Fibroblast of lung (primary cell): ENCODE results near the gene DLGAP1. TPM values are rescaled to one million over a fixed set of nuclear protein-coding genes. Genes with fewer than 3 reads are reported as not detected.

Experiments
- DNase-seq, 2 donors: peaks; one replicate each; pipeline versions ENCODE4 v3.0.0 to v3.0.0-alpha.2; 2010; ENCODE audit warnings: low read depth in 2 of 2
- H2AFZ ChIP-seq: 2 replicates; pipeline ENCODE4 v1.5.1; 2012; ENCODE audit warnings: low read length, control low read depth, inconsistent platforms
- H3K27ac ChIP-seq: 2 replicates; pipeline ENCODE4 v1.5.1; 2011; ENCODE audit warnings: low read length, control low read depth; ENCODE audit not compliant: insufficient read depth
- H3K27me3 ChIP-seq: 2 replicates; pipeline ENCODE4 v1.5.1; 2011; ENCODE audit warnings: mild to moderate bottlenecking, low read length; ENCODE audit not compliant: control insufficient read depth, insufficient read depth
- H3K36me3 ChIP-seq: 2 replicates; pipeline ENCODE4 v1.5.1; 2011; ENCODE audit warnings: low read length; ENCODE audit not compliant: control insufficient read depth, insufficient read depth
- H3K4me1 ChIP-seq: 2 replicates; pipeline ENCODE4 v1.5.1; 2011; ENCODE audit warnings: low read length; ENCODE audit not compliant: control insufficient read depth, insufficient read depth; ENCODE audit errors: extremely low read depth
- H3K4me2 ChIP-seq: 2 replicates; pipeline ENCODE4 v1.5.1; 2011; ENCODE audit warnings: low read length, control low read depth; ENCODE audit not compliant: insufficient read depth; ENCODE audit errors: extremely low read depth
- H3K4me3 ChIP-seq, 4 experiments: fragments of 200-600 bp in 1 of 4; sonication (generic) in 1 of 4; replicated peaks in 1 of 4; 2 replicates each; pipeline ENCODE4 v1.5.1; 2011 to 2016; ENCODE audit warnings: low read length in 4 of 4, low read depth in 3 of 4, mild to moderate bottlenecking in 3 of 4, control low read depth in 2 of 4, inconsistent platforms in 1 of 4, mixed read lengths in 1 of 4; ENCODE audit not compliant: insufficient read depth in 1 of 4; ENCODE audit errors: control extremely low read depth in 1 of 4
- H3K79me2 ChIP-seq: 2 replicates; pipeline ENCODE4 v1.5.1; 2012; ENCODE audit warnings: mild to moderate bottlenecking, low read length, inconsistent platforms; ENCODE audit not compliant: control insufficient read depth, insufficient read depth
- H3K9ac ChIP-seq: 2 replicates; pipeline ENCODE4 v1.5.1; 2011; ENCODE audit warnings: mild to moderate bottlenecking, low read length, control low read depth; ENCODE audit not compliant: insufficient read depth
- H3K9me3 ChIP-seq: 2 replicates; pipeline ENCODE4 v1.5.1; 2012; ENCODE audit warnings: low read depth, low read length; ENCODE audit not compliant: control insufficient read depth, insufficient read depth
- H4K20me1 ChIP-seq: 2 replicates; pipeline ENCODE4 v1.5.1; 2011; ENCODE audit warnings: low read length; ENCODE audit not compliant: control insufficient read depth, insufficient read depth; ENCODE audit errors: extremely low read depth
- CTCF ChIP-seq, 2 donors: IDR thresholded peaks in 1 of 2; conservative IDR thresholded peaks in 1 of 2; 1 replicate in 1 of 2; 2 replicates in 1 of 2; pipeline ENCODE4 v1.5.1; 2011 to 2012; ENCODE audit warnings: low read length in 2 of 2, control low read depth in 1 of 2, inconsistent platforms in 1 of 2, low read depth in 1 of 2, mild to moderate bottlenecking in 1 of 2
- EZH2 ChIP-seq: IDR thresholded peaks from 2 replicates; pipeline ENCODE4 v1.5.1; 2012; ENCODE audit warnings: low read length, control low read depth, mild to moderate bottlenecking; ENCODE audit errors: missing control alignments
- polyA plus RNA-seq, 2 donors: library from polyadenylated mRNA; depleted of rRNA in 1 of 2; stranded (reverse) in 1 of 2; unstranded in 1 of 2; fragments of >200 nt; gene quantifications; 2 replicates each; pipeline ENCODE4 v1.2.1, GENCODE V29; 2011 to 2012; ENCODE audit warnings: missing spikeins in 1 of 2
- total RNA-seq: library from RNA; depleted of rRNA; stranded (reverse); fragments of >200 nt; gene quantifications from 2 replicates; pipeline ENCODE4 v1.2.1, GENCODE V29; 2014

The DLGAP1 gene
- total and polyA plus RNA-seq, 2 donors (not counting 1 experiment from before 2014, with no cell fraction given), result 0.16 to 0.17 TPM

DNA sequence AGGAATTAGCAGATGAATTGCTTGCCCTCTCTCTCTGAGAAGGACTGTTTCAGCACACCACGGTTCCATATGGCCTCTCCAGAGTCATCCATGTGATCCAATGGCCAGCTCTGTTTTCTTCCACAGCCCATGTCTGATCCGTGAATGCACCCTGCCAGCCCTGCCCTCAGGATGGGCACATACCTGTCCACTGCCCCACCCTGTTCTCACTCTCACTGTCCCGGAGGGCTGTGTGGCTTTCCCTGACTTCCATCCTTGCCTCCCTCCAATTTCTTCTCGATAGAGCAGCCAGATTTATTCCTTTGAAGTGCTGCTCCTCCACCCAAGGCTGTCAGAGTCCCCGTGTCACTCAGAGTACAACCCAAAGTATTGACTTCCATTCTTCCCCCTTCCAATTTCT is 662.0 kb downstream of the DLGAP1 start:
- Histone ChIP-seq H2AFZ (no peak overlapping the region), H3K9ac (no peak overlapping the region), H3K4me1 (peaks cover 6% of the 10 kb centered on the region), H3K36me3 (no peaks in the 10 kb centered on the region), H3K4me2 (no peak overlapping the region), H3K4me3 (no peak overlapping the region), H3K27ac (no peak overlapping the region), H3K79me2 (no peaks in the 10 kb centered on the region), H4K20me1 (no peaks in the 10 kb centered on the region), H3K9me3 (no peaks in the 10 kb centered on the region), H3K27me3 (no peaks in the 10 kb centered on the region)
- TF ChIP-seq CTCF (conservative IDR thresholded peaks at IDR 0.05 in 1 of 2, IDR thresholded peaks at IDR 0.05 in 1 of 2; ENCODE audit: low read depth in 1 of 2, low read length in 2 of 2), result no peak
- no peak for TF ChIP-seq EZH2
- no peak for DNase-seq

GRCh38 chr18:3792711-3793110 is 662.4 kb downstream of the DLGAP1 start:
- H3K4me2 ChIP-seq, result no peak overlapping the region
- H3K9ac ChIP-seq, result no peak overlapping the region
- no peak overlapping the region for H3K4me3 ChIP-seq
- no peak overlapping the region for H3K27ac ChIP-seq
- no peak for TF ChIP-seq CTCF (conservative IDR thresholded peaks at IDR 0.05 in 1 of 2, IDR thresholded peaks at IDR 0.05 in 1 of 2; ENCODE audit: low read depth in 1 of 2, low read length in 2 of 2)
- TF ChIP-seq EZH2, result no peak
- H3K9me3 ChIP-seq, result no peaks in the 10 kb centered on the region
- H3K4me1 ChIP-seq, result peaks cover 6% of the 10 kb centered on the region
- H3K27me3 ChIP-seq, result no peaks in the 10 kb centered on the region
- H4K20me1 ChIP-seq, result no peaks in the 10 kb centered on the region
- H3K79me2 ChIP-seq, result no peaks in the 10 kb centered on the region
- H2AFZ ChIP-seq, result no peak overlapping the region
- no peaks in the 10 kb centered on the region for H3K36me3 ChIP-seq
- DNase-seq, result no peak

GRCh38 chr18:3791238-3791637 is 663.9 kb downstream of the DLGAP1 start:
- Histone ChIP-seq H2AFZ (no peak overlapping the region), H3K4me2 (no peak overlapping the region), H3K27ac (no peak overlapping the region), H3K9me3 (no peaks in the 10 kb centered on the region), H3K79me2 (no peaks in the 10 kb centered on the region), H4K20me1 (no peaks in the 10 kb centered on the region), H3K4me1 (peaks cover 6% of the 10 kb centered on the region), H3K4me3 (no peak overlapping the region), H3K36me3 (no peaks in the 10 kb centered on the region), H3K27me3 (no peaks in the 10 kb centered on the region), H3K9ac (no peak overlapping the region)
- DNase-seq, result no peak
- TF ChIP-seq CTCF (conservative IDR thresholded peaks at IDR 0.05 in 1 of 2, IDR thresholded peaks at IDR 0.05 in 1 of 2; ENCODE audit: low read depth in 1 of 2, low read length in 2 of 2) (no peak), EZH2 (no peak)
